Smooth muscle cell (in vitro differentiated cells): ENCODE data around the gene ADGRG6. TPM values are rescaled to one million over a fixed set of nuclear protein-coding genes. Genes with fewer than 3 reads are reported as not detected.
A peak's percentile ranks its signal among the peaks of the same experiment; 100 is the strongest.

Source experiments
- DNase-seq: peaks from one replicate; lab custom pipeline; 2025; ENCODE audit not compliant: unreplicated experiment; lab: John Stamatoyannopoulos, UW
- H2AFZ ChIP-seq: fragments of 200-600 bp; sonication (generic); 2 replicates; pipeline ENCODE4 v1.6.0; 2016; ENCODE audit warnings: antibody characterized with exemption, low read depth, mild to moderate bottlenecking
- H3F3A ChIP-seq: fragments of 200-600 bp; sonication (generic); 2 replicates; pipeline ENCODE4 v1.6.0; 2017; ENCODE audit warnings: antibody characterized with exemption, low read depth
- H3K27ac ChIP-seq: fragments of 200-600 bp; sonication (generic); 2 replicates; pipeline ENCODE4 v1.5.1; 2016; ENCODE audit warnings: low read depth, mild to moderate bottlenecking
- H3K27me3 ChIP-seq: fragments of 200-600 bp; sonication (generic); 2 replicates; pipeline ENCODE4 v1.6.1; 2016; ENCODE audit warnings: low read depth, mild to moderate bottlenecking
- H3K36me3 ChIP-seq: fragments of 200-600 bp; sonication (generic); 2 replicates; pipeline ENCODE4 v1.5.1; 2016; ENCODE audit warnings: low read depth
- H3K4me1 ChIP-seq: fragments of 200-600 bp; sonication (generic); 2 replicates; pipeline ENCODE4 v1.5.1; 2016; ENCODE audit warnings: low read depth
- H3K4me2 ChIP-seq: fragments of 200-600 bp; sonication (generic); 2 replicates; pipeline ENCODE4 v1.6.0; 2016; ENCODE audit warnings: mild to moderate bottlenecking
- H3K4me3 ChIP-seq: fragments of 200-600 bp; sonication (generic); 2 replicates; pipeline ENCODE4 v1.5.1; 2016; ENCODE audit warnings: mild to moderate bottlenecking
- H3K79me2 ChIP-seq: fragments of 200-600 bp; sonication (generic); 2 replicates; pipeline ENCODE4 v1.6.0; 2016; ENCODE audit warnings: low read depth, mild to moderate bottlenecking
- H3K9ac ChIP-seq: fragments of 200-600 bp; sonication (generic); 2 replicates; pipeline ENCODE4 v1.6.0; 2016; ENCODE audit warnings: low read depth
- H3K9me3 ChIP-seq: fragments of 200-600 bp; sonication (generic); replicated peaks from 2 replicates; pipeline ENCODE4 v1.5.1; 2016; ENCODE audit warnings: low read depth
- H4K20me1 ChIP-seq: fragments of 200-600 bp; sonication (generic); 2 replicates; pipeline ENCODE4 v1.6.0; 2016; ENCODE audit warnings: low read depth
- CTCF ChIP-seq: fragments of 200-600 bp; sonication (generic); IDR thresholded peaks from 2 replicates; pipeline ENCODE4 v1.5.1; 2017; ENCODE audit warnings: borderline replicate concordance, mild to moderate bottlenecking, antibody characterized with exemption; ENCODE audit not compliant: insufficient read depth, poor library complexity, severe bottlenecking
- WGBS: methylation state at CpG from one replicate; pipeline ENCODE4 v1.1.7; 2016; ENCODE audit warnings: low lambda C conversion rate; 5-methylcytosine and 5-hydroxymethylcytosine counted together
- polyA plus RNA-seq: library from polyadenylated mRNA; unstranded; fragments of >200 nt; fragmentation: Nextera tagmentation; extraction: Ambion mirVana; gene quantifications from 2 replicates; pipeline ENCODE4 v1.2.1, GENCODE V29; 2016
- total RNA-seq: library from RNA; depleted of rRNA; stranded (reverse); fragments of >200 nt; gene quantifications from 2 replicates; pipeline ENCODE4 v1.2.3, GENCODE V29; 2014

Gene ADGRG6
- total and polyA plus RNA-seq, 2 experiments from 2014 or later = 0.77 to 14.2 TPM

- Histone ChIP-seq H3K4me1 (no peaks in the 10 kb centered on the region), H3K79me2 (no peaks in the 10 kb centered on the region), H3K27ac (no peak overlapping the region), H3K27me3 (no peaks in the 10 kb centered on the region), H3K36me3 (no peaks in the 10 kb centered on the region), H3K4me3 (no peak overlapping the region), H4K20me1 (no peaks in the 10 kb centered on the region), H3K9me3 (no peaks in the 10 kb centered on the region), H3F3A (no peaks in the 10 kb centered on the region), H3K9ac (no peak overlapping the region), H3K4me2 (no peak overlapping the region), H2AFZ (no peak overlapping the region)
- DNase-seq = no peak
- 65% methylated on average over 4 of the region's 4 CpGs for WGBS
- no peak for TF ChIP-seq CTCF
These were observed 35.7 kb upstream of the ADGRG6 start for GRCh38 chr6:142266060-142266459.

- DNase-seq = no peak
- H3F3A ChIP-seq = peaks cover 10% of the 10 kb centered on the region
- H3K36me3 ChIP-seq = no peaks in the 10 kb centered on the region
- no peak for TF ChIP-seq CTCF
- no peak overlapping the region for H3K4me3 ChIP-seq
- no peaks in the 10 kb centered on the region for H4K20me1 ChIP-seq
- no peaks in the 10 kb centered on the region for H3K4me1 ChIP-seq
- no peaks in the 10 kb centered on the region for H3K79me2 ChIP-seq
- 26% methylated on average over 1 of the region's 1 CpG for WGBS
- H2AFZ ChIP-seq = no peak overlapping the region
- no peak overlapping the region for H3K27ac ChIP-seq
- no peaks in the 10 kb centered on the region for H3K27me3 ChIP-seq
- H3K9ac ChIP-seq = no peak overlapping the region
- no peaks in the 10 kb centered on the region for H3K9me3 ChIP-seq
- no peak overlapping the region for H3K4me2 ChIP-seq
These were observed 30.3 kb upstream of the ADGRG6 start for GRCh38 chr6:142271476-142271875.

GRCh38 chr6:142274656-142275055 lies 27.2 kb upstream of the ADGRG6 start:
- H3K27me3 ChIP-seq = no peaks in the 10 kb centered on the region
- no peak overlapping the region for H2AFZ ChIP-seq
- 94% methylated on average over 4 of the region's 4 CpGs for WGBS
- no peak overlapping the region for H3K4me2 ChIP-seq
- no peaks in the 10 kb centered on the region for H3K79me2 ChIP-seq
- H3K9me3 ChIP-seq = no peaks in the 10 kb centered on the region
- no peak overlapping the region for H3K4me3 ChIP-seq
- H3K36me3 ChIP-seq = no peaks in the 10 kb centered on the region
- TF ChIP-seq CTCF = no peak
- H3K9ac ChIP-seq = no peak overlapping the region
- no peaks in the 10 kb centered on the region for H4K20me1 ChIP-seq
- H3K4me1 ChIP-seq = no peaks in the 10 kb centered on the region
- no peak overlapping the region for H3K27ac ChIP-seq
- DNase-seq = no peak
- H3F3A ChIP-seq = peaks cover 10% of the 10 kb centered on the region

GRCh38 chr6:142275236-142276006 lies 26.4 kb upstream of the ADGRG6 start:
- H3K4me2 ChIP-seq = peak overlapping the region; percentile 35
- no peak for TF ChIP-seq CTCF
- no peak overlapping the region for H3K4me3 ChIP-seq
- 43% methylated on average over 5 of the region's 5 CpGs for WGBS
- no peaks in the 10 kb centered on the region for H4K20me1 ChIP-seq
- H3K36me3 ChIP-seq = no peaks in the 10 kb centered on the region
- no peaks in the 10 kb centered on the region for H3K27me3 ChIP-seq
- H2AFZ ChIP-seq = peak overlapping the region; percentile 60
- peak overlapping the region; percentile 45 for H3K27ac ChIP-seq
- H3F3A ChIP-seq = peaks cover 10% of the 10 kb centered on the region
- H3K4me1 ChIP-seq = no peaks in the 10 kb centered on the region
- DNase-seq = no peak
- no peaks in the 10 kb centered on the region for H3K9me3 ChIP-seq
- no peak overlapping the region for H3K9ac ChIP-seq
- no peaks in the 10 kb centered on the region for H3K79me2 ChIP-seq
